ENCODE results near the gene RETN.

Gene RETN

DNA sequence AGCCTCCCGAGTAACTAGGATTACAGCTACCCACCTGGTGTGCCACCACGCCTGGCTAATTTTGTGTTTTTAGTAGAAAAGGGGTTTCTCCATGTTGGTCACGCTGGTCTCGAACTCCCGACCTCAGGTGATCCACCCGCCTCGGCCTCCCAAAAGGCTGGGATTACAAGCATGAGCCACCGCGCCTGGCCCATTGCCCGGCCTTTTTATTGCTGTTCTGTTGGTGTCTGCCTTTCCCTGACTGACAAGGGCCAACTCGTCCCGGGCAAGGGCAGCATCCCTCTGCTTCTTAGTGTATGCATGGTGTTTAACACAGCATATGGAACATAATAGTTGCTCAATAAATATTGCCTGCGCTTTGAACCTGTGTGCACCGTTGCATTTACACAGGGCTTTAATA is 6.2 kb upstream of the RETN start:
- H3K4me3 ChIP-seq (ENCODE audit: low read depth, low read length), result no peak overlapping the region
- no peak for DNase-seq (ENCODE audit: low read depth)
- TF ChIP-seq, protein P1, sequence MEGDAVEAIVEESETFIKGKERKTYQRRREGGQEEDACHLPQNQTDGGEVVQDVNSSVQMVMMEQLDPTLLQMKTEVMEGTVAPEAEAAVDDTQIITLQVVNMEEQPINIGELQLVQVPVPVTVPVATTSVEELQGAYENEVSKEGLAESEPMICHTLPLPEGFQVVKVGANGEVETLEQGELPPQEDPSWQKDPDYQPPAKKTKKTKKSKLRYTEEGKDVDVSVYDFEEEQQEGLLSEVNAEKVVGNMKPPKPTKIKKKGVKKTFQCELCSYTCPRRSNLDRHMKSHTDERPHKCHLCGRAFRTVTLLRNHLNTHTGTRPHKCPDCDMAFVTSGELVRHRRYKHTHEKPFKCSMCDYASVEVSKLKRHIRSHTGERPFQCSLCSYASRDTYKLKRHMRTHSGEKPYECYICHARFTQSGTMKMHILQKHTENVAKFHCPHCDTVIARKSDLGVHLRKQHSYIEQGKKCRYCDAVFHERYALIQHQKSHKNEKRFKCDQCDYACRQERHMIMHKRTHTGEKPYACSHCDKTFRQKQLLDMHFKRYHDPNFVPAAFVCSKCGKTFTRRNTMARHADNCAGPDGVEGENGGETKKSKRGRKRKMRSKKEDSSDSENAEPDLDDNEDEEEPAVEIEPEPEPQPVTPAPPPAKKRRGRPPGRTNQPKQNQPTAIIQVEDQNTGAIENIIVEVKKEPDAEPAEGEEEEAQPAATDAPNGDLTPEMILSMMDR (IDR thresholded peaks at IDR 0.05; ENCODE audit: low read depth, low read length, missing control alignments), result no peak

DNA sequence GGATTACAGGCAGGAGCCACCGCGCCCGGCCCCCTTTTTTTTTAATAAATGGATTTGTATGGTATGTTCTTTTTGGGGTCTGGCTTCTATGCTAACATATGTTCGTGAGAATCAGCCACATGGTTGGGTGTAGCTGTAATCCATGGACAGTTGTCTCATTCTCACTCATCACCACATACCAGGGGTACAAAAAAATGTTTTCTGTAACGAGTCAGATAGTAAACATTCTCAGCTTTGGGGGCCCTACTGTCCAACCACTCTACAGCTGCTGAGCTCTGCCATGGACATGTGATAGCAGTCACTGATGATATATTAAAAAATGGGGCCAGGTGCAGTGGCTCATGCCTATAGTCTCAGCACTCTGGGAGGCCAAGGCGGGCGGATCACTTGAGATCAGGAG is 5.1 kb upstream of the RETN start:
- TF ChIP-seq, protein P1 (IDR thresholded peaks at IDR 0.05; ENCODE audit: low read depth, low read length, missing control alignments), result no peak
- DNase-seq (ENCODE audit: low read depth), result no peak
- H3K4me3 ChIP-seq (ENCODE audit: low read depth, low read length), result no peak overlapping the region

DNA sequence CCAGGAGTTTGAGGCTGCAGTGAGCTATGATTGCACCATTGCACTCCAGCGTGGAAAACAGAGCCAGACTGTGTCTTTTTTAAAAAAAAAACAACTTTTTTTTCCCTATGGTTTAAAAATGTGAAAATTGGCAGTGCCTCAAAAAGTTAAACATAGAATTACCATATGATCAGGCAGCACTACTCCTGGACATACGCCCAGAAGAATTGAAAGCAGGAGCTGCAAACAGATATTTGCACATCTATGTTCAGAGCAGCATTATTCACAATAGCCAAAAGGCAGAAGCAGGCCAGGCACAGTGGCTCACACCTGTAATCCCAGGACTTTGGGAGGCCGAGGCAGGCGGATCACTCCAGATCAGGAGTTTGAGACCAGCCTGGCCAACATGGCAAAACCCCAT is 3.8 kb upstream of the RETN start:
- no peak for DNase-seq (ENCODE audit: low read depth)
- TF ChIP-seq, protein P1 (IDR thresholded peaks at IDR 0.05; ENCODE audit: low read depth, low read length, missing control alignments), result no peak

DNA sequence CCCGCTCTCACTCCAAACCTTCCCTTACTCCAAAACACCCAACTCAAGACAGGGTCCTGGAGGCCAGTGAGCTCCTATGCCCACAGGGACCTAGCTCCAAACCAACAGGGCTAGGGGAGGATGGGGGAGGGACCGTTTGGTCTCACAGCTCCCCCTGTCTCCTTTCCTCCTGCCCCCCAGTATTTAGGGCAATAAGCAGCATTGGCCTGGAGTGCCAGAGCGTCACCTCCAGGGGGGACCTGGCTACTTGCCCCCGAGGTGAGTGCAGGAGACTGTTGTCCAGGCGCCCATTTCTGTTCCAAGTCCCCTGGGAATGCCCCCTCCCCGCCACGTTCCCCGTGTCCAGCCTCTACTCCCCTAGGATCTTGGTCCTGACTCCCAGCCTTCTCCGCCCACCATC is 792 bp downstream of the RETN start:
- no peak for DNase-seq (ENCODE audit: low read depth)
- no peak overlapping the region for H3K4me3 ChIP-seq (ENCODE audit: low read depth, low read length)
- TF ChIP-seq, protein P1 (IDR thresholded peaks at IDR 0.05; ENCODE audit: low read depth, low read length, missing control alignments), result no peak

More for the DNA sequence above, 3.8 kb upstream of the RETN start:
- H3K4me3 ChIP-seq (ENCODE audit: low read depth, low read length), result no peak overlapping the region

DNA sequence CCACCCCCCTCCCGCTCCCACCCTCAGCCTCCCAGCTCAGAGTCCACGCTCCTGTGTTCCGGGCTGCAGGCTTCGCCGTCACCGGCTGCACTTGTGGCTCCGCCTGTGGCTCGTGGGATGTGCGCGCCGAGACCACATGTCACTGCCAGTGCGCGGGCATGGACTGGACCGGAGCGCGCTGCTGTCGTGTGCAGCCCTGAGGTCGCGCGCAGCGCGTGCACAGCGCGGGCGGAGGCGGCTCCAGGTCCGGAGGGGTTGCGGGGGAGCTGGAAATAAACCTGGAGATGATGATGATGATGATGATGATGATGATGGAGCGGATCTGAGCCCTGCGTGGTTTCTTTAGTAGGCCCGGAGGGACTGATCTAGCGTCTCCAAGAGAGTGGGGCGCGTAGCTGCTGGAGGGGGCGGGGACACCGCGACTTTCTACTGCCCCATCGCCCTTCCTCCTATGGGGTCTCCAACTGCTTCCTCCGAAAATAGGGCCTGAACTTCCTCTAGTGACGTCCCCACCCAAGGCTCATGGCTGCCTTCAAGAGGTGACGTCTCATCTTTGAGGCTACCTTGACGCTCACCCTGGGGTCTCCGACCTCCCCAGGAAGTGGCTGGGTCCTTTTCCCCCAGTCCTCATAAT is 1.4 kb downstream of the RETN start:
- DNase-seq (ENCODE audit: low read depth), result no peak
- peak overlapping the region; percentile 18 for H3K4me3 ChIP-seq (ENCODE audit: low read depth, low read length)
- TF ChIP-seq, protein P1 (IDR thresholded peaks at IDR 0.05; ENCODE audit: low read depth, low read length, missing control alignments), result no peak

DNA sequence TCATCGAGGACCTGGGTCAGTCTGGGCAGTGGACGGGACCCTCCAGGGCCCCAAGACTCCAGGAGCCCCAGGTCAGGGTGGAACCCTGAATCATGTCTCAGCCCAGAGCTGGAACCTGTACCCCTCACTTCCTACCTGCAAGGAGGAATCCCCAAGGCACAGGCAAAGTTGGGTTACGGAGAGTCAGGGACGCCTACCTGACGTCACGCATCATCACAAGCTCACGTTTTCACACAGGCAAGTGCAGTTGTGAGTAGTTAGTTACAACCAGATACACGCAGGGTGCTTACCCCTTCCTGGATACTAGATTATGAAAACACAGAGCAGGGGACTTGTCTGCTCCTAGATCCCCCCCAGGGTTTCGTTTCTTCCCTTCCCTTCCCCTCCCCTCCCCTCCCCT is 1.9 kb downstream of the RETN start:
- no peak overlapping the region for H3K4me3 ChIP-seq (ENCODE audit: low read depth, low read length)
- TF ChIP-seq, protein P1 (IDR thresholded peaks at IDR 0.05; ENCODE audit: low read depth, low read length, missing control alignments), result no peak

DNA sequence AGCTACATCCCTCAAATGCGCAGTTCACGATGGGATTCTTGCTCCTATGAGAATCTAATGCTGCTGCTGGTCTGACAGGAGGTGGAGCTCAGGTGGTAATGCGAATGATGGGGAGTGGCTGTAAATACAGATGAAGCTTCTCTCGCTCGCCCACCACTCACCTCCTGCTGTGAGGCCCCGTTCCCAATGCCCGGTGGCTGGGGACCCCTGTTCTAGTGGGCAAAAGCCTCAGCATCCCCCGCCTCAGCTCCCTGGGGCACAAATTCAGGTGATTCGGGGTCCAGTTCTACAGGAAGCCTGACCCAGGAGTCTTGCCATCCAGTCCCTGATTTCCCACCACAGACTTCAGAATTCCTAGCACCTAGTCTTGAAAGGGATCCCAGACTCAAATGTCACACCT is 3.7 kb downstream of the RETN start:
- DNase-seq (ENCODE audit: low read depth), result no peak
- TF ChIP-seq, protein P1 (IDR thresholded peaks at IDR 0.05; ENCODE audit: low read depth, low read length, missing control alignments), result no peak
- no peak overlapping the region for H3K4me3 ChIP-seq (ENCODE audit: low read depth, low read length)

More for the DNA sequence above, 1.9 kb downstream of the RETN start:
- no peak for DNase-seq (ENCODE audit: low read depth)

Data from GM12864 (cell line).